HL-60 (cell line): ENCODE measurements around the gene SLC7A1.

Experiments
- DNase-seq, 2 experiments: peaks; one replicate each; pipeline ENCODE4 v3.0.0-alpha.2; 2010 to 2020; ENCODE audit warnings: low read depth in 1 of 2, low spot score in 1 of 2
- H3K27ac ChIP-seq: fragments of 250-450 bp; sonication (Bioruptor Pico); replicated peaks from 2 replicates; pipeline ENCODE4 v1.5.1; 2020; ENCODE audit warnings: mild to moderate bottlenecking, moderate library complexity
- H3K27me3 ChIP-seq: fragments of 250-450 bp; sonication (Bioruptor Pico); 2 replicates; pipeline ENCODE4 v1.5.1; 2021; ENCODE audit warnings: mild to moderate bottlenecking, moderate library complexity; ENCODE audit not compliant: insufficient read depth, poor library complexity, severe bottlenecking
- H3K4me3 ChIP-seq: replicated peaks from 2 replicates; pipeline ENCODE4 v1.5.1; 2011; ENCODE audit warnings: mild to moderate bottlenecking, control low read depth, low read length; ENCODE audit not compliant: insufficient read depth
- GABPA ChIP-seq: IDR thresholded peaks from 2 replicates; pipeline ENCODE4 v1.6.1; 2012; ENCODE audit warnings: low read depth
- POLR2AphosphoS5 ChIP-seq: IDR thresholded peaks from 2 replicates; pipeline ENCODE4 v1.6.1; 2012; ENCODE audit warnings: low read depth
- SPI1 ChIP-seq: IDR thresholded peaks from 2 replicates; pipeline ENCODE4 v1.6.1; 2012; ENCODE audit warnings: low read depth, mild to moderate bottlenecking, borderline replicate concordance
- TF ChIP-seq, protein P1 (sequence below): IDR thresholded peaks from 2 replicates; pipeline ENCODE4 v1.6.1; 2012; ENCODE audit warnings: low read depth; ENCODE audit not compliant: insufficient replicate concordance
- TF ChIP-seq, protein P2 (sequence below): IDR thresholded peaks from one replicate; pipeline ENCODE4 v1.5.1; 2011; ENCODE audit warnings: low read length, control low read depth, inconsistent platforms; ENCODE audit not compliant: insufficient read depth

The SLC7A1 gene

DNA sequence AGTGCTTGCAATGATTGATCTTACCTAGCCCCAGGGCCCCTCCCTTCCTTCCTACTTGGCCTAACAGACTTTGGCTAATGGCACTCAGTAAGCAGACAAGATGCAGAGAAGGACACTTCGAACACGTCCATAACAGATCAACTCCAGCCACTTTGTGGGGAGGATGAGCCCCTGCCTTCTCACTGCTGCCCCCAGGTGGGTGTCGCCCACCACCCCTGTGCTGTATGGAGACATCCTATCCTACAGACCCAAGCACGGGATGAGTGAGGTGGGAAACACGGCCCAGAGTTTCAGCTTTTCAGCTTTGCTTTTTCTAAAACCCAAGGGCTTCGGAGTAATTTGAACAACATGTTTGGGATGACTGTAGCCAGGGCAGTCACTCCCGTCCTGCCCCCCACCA lies 5.5 kb downstream of the SLC7A1 start:
- DNase-seq, result no peak
- H3K27me3 ChIP-seq, result no peaks in the 10 kb centered on the region
- H3K4me3 ChIP-seq, result no peak overlapping the region
- no peak overlapping the region for H3K27ac ChIP-seq
- TF ChIP-seq POLR2AphosphoS5 (no peak), SPI1 (no peak), GABPA (no peak)
- TF ChIP-seq, protein P1, sequence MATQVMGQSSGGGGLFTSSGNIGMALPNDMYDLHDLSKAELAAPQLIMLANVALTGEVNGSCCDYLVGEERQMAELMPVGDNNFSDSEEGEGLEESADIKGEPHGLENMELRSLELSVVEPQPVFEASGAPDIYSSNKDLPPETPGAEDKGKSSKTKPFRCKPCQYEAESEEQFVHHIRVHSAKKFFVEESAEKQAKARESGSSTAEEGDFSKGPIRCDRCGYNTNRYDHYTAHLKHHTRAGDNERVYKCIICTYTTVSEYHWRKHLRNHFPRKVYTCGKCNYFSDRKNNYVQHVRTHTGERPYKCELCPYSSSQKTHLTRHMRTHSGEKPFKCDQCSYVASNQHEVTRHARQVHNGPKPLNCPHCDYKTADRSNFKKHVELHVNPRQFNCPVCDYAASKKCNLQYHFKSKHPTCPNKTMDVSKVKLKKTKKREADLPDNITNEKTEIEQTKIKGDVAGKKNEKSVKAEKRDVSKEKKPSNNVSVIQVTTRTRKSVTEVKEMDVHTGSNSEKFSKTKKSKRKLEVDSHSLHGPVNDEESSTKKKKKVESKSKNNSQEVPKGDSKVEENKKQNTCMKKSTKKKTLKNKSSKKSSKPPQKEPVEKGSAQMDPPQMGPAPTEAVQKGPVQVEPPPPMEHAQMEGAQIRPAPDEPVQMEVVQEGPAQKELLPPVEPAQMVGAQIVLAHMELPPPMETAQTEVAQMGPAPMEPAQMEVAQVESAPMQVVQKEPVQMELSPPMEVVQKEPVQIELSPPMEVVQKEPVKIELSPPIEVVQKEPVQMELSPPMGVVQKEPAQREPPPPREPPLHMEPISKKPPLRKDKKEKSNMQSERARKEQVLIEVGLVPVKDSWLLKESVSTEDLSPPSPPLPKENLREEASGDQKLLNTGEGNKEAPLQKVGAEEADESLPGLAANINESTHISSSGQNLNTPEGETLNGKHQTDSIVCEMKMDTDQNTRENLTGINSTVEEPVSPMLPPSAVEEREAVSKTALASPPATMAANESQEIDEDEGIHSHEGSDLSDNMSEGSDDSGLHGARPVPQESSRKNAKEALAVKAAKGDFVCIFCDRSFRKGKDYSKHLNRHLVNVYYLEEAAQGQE, result no peak
- TF ChIP-seq, protein P2, sequence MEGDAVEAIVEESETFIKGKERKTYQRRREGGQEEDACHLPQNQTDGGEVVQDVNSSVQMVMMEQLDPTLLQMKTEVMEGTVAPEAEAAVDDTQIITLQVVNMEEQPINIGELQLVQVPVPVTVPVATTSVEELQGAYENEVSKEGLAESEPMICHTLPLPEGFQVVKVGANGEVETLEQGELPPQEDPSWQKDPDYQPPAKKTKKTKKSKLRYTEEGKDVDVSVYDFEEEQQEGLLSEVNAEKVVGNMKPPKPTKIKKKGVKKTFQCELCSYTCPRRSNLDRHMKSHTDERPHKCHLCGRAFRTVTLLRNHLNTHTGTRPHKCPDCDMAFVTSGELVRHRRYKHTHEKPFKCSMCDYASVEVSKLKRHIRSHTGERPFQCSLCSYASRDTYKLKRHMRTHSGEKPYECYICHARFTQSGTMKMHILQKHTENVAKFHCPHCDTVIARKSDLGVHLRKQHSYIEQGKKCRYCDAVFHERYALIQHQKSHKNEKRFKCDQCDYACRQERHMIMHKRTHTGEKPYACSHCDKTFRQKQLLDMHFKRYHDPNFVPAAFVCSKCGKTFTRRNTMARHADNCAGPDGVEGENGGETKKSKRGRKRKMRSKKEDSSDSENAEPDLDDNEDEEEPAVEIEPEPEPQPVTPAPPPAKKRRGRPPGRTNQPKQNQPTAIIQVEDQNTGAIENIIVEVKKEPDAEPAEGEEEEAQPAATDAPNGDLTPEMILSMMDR, result no peak

DNA sequence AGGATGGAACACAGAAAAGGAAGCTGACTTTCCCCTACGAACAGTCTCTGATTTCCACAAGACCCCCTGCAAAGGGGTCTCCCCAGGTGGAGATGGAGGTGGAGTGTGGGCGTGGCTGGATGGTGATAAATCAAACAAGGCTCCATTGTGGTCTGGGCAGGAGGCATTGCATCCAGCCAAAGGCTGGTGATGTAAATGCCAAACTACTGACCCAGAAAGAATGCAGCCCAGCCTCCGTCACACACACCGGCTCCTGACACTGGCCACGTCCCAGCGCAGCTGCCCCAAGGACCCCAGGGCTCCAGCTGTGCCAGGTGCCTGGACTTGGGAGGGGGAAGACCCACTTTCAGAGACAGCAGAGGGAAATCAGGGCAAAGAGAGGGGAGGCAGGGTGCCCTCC lies 6.3 kb downstream of the SLC7A1 start:
- H3K27me3 ChIP-seq, result no peaks in the 10 kb centered on the region
- TF ChIP-seq GABPA (no peak), SPI1 (no peak), POLR2AphosphoS5 (no peak)
- TF ChIP-seq, protein P2, result no peak
- TF ChIP-seq, protein P1, result no peak
- no peak overlapping the region for H3K27ac ChIP-seq
- DNase-seq, result no peak
- H3K4me3 ChIP-seq, result no peak overlapping the region

DNA sequence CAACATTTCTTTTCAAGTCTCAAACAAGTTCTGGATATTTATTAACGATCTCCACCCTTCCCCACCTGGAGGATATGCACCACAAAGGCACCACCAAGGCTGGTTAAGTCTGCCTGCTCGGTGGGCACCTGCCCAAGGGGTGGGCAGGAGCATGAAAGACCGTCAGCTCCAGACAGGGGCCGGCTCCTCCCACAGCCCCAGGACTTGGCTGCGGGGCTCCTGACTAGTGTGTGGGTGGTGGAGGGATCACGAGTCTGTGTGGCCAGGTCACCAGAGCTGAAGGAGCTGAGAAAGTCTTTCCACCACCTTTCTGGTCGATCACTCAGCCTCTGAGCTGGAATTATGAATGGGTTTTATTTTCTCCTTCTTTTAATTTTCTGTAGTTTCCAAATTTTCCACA lies 7.8 kb downstream of the SLC7A1 start:
- no peak overlapping the region for H3K27ac ChIP-seq
- TF ChIP-seq SPI1, result no peak
- TF ChIP-seq, protein P2, result no peak
- no peak for TF ChIP-seq POLR2AphosphoS5
- TF ChIP-seq, protein P1, result no peak
- TF ChIP-seq GABPA, result no peak
- DNase-seq, result no peak
- H3K27me3 ChIP-seq, result no peaks in the 10 kb centered on the region
- H3K4me3 ChIP-seq, result no peak overlapping the region
